ENCODE results near the gene OTOR. TPM values are rescaled to one million over a fixed set of nuclear protein-coding genes. Genes with fewer than 3 reads are reported as not detected.

Gene OTOR
- total and polyA plus RNA-seq, 2 donors from 2014 or later = not detected

GRCh38 chr20:16714242-16714641, 33.9 kb upstream of the OTOR start:
- H3K9ac ChIP-seq (ENCODE audit: low read length in 3 of 3) = no peak overlapping the region
- no peak overlapping the region for H3K4me3 ChIP-seq (ENCODE audit: low read length in 3 of 3)
- no peaks in the 10 kb centered on the region for H3K36me3 ChIP-seq (ENCODE audit: control insufficient read depth in 2 of 3, insufficient read depth in 3 of 3, low read length in 3 of 3)
- TF ChIP-seq, protein P1, sequence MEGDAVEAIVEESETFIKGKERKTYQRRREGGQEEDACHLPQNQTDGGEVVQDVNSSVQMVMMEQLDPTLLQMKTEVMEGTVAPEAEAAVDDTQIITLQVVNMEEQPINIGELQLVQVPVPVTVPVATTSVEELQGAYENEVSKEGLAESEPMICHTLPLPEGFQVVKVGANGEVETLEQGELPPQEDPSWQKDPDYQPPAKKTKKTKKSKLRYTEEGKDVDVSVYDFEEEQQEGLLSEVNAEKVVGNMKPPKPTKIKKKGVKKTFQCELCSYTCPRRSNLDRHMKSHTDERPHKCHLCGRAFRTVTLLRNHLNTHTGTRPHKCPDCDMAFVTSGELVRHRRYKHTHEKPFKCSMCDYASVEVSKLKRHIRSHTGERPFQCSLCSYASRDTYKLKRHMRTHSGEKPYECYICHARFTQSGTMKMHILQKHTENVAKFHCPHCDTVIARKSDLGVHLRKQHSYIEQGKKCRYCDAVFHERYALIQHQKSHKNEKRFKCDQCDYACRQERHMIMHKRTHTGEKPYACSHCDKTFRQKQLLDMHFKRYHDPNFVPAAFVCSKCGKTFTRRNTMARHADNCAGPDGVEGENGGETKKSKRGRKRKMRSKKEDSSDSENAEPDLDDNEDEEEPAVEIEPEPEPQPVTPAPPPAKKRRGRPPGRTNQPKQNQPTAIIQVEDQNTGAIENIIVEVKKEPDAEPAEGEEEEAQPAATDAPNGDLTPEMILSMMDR (IDR thresholded peaks at IDR 0.05; ENCODE audit: borderline replicate concordance, extremely low read depth, insufficient read depth) = no peak
- DNase-seq (no peak), FAIRE-seq (no peak)
- H3K27me3 ChIP-seq (ENCODE audit: control insufficient read depth, insufficient read depth, low read length) = no peaks in the 10 kb centered on the region
- no peak overlapping the region for H3K27ac ChIP-seq (ENCODE audit: low read depth in 2 of 2, low read length in 2 of 2)
- intact Hi-C loops (cut with DNase I) = no loop called here
- no peaks in the 10 kb centered on the region for H3K9me3 ChIP-seq (ENCODE audit: control insufficient read depth in 2 of 3, insufficient read depth in 1 of 3, low read length in 3 of 3)
- H3K4me1 ChIP-seq (ENCODE audit: control insufficient read depth in 2 of 3, insufficient read depth in 2 of 3, low read depth in 1 of 3, low read length in 3 of 3) = no peaks in the 10 kb centered on the region

DNA sequence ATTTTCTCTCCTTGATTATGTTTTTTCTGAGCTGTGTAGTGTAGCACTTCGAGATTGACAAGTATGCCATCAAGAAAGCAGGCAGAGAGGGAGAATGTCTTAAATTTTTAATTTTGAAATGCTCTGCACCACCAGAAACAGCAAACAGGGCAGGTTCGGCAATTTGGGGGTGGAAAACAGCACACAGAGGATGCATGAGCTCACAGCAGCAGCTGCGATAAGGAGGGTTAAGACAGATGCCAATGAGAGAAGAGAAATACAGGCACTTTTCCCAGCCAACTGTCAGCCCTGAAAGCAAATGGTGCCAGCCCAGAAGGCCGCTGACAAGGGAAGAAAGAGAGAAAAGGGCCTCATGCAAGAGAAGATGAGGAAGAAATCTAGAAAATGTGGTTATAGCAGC, 33.4 kb upstream of the OTOR start:
- intact Hi-C loops (cut with DNase I) = no loop called here
- no peaks in the 10 kb centered on the region for H3K4me1 ChIP-seq (ENCODE audit: control insufficient read depth in 2 of 3, insufficient read depth in 2 of 3, low read depth in 1 of 3, low read length in 3 of 3)
- TF ChIP-seq, protein P1 (IDR thresholded peaks at IDR 0.05; ENCODE audit: borderline replicate concordance, extremely low read depth, insufficient read depth) = no peak
- DNase-seq (no peak), FAIRE-seq (no peak)
- no peak overlapping the region for H3K4me3 ChIP-seq (ENCODE audit: low read length in 3 of 3)
- H3K36me3 ChIP-seq (ENCODE audit: control insufficient read depth in 2 of 3, insufficient read depth in 3 of 3, low read length in 3 of 3) = no peaks in the 10 kb centered on the region
- H3K27ac ChIP-seq (ENCODE audit: low read depth in 2 of 2, low read length in 2 of 2) = no peak overlapping the region
- no peaks in the 10 kb centered on the region for H3K9me3 ChIP-seq (ENCODE audit: control insufficient read depth in 2 of 3, insufficient read depth in 1 of 3, low read length in 3 of 3)
- H3K27me3 ChIP-seq (ENCODE audit: control insufficient read depth, insufficient read depth, low read length) = no peaks in the 10 kb centered on the region
- no peak overlapping the region for H3K9ac ChIP-seq (ENCODE audit: low read length in 3 of 3)

DNA sequence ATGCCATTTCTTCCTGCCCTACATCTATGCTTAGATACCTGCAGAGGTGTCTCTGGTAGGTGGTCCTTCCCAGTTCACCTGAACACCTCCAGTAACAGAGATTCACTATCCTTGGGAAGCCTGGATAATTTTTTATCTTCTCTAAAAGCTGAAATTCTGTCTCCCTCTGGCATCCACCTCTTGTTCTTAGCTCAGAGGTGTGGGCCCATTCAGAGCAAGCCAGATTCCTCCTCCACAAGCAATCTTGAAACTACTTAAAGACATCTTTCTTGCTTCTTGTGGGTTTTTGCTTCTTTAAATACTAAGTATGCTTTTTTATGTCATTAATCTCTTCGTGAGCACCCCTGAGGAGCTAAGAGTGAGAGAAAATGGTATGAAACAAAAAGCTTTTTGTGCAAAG, 28.7 kb upstream of the OTOR start:
- Histone ChIP-seq H3K9ac (ENCODE audit: low read length in 3 of 3) (no peak overlapping the region), H3K9me3 (ENCODE audit: control insufficient read depth in 2 of 3, insufficient read depth in 1 of 3, low read length in 3 of 3) (no peaks in the 10 kb centered on the region), H3K27ac (ENCODE audit: low read depth in 2 of 2, low read length in 2 of 2) (no peak overlapping the region), H3K4me1 (ENCODE audit: control insufficient read depth in 2 of 3, insufficient read depth in 2 of 3, low read depth in 1 of 3, low read length in 3 of 3) (no peaks in the 10 kb centered on the region), H3K4me3 (ENCODE audit: low read length in 3 of 3) (no peak overlapping the region), H3K36me3 (ENCODE audit: control insufficient read depth in 2 of 3, insufficient read depth in 3 of 3, low read length in 3 of 3) (no peaks in the 10 kb centered on the region), H3K27me3 (ENCODE audit: control insufficient read depth, insufficient read depth, low read length) (no peaks in the 10 kb centered on the region)
- DNase-seq (no peak), FAIRE-seq (no peak)
- intact Hi-C loops (cut with DNase I) = no loop called here
- TF ChIP-seq, protein P1 (IDR thresholded peaks at IDR 0.05; ENCODE audit: borderline replicate concordance, extremely low read depth, insufficient read depth) = no peak

- Histone ChIP-seq H3K4me3 (ENCODE audit: low read length in 3 of 3) (peak overlapping the region in 2 of 3 donors; percentile 97 to 98), H3K27me3 (ENCODE audit: control insufficient read depth, insufficient read depth, low read length) (no peaks in the 10 kb centered on the region), H3K27ac (ENCODE audit: low read depth in 2 of 2, low read length in 2 of 2) (no peak overlapping the region), H3K4me1 (ENCODE audit: control insufficient read depth in 2 of 3, insufficient read depth in 2 of 3, low read depth in 1 of 3, low read length in 3 of 3) (peaks cover 0 to 23% (median 11%) of the 10 kb centered on the region in 3 donors), H3K9ac (ENCODE audit: low read length in 3 of 3) (no peak overlapping the region), H3K36me3 (ENCODE audit: control insufficient read depth in 2 of 3, insufficient read depth in 3 of 3, low read length in 3 of 3) (peaks cover 0 to 10% (median 9%) of the 10 kb centered on the region in 3 donors), H3K9me3 (ENCODE audit: control insufficient read depth in 2 of 3, insufficient read depth in 1 of 3, low read length in 3 of 3) (no peaks in the 10 kb centered on the region)
- intact Hi-C loops (cut with DNase I) = no loop called here
- DNase-seq (no peak), FAIRE-seq (no peak)
- TF ChIP-seq, protein P1 (IDR thresholded peaks at IDR 0.05; ENCODE audit: borderline replicate concordance, extremely low read depth, insufficient read depth) = no peak
Observed at GRCh38 chr20:16729080-16729479, 19.1 kb upstream of the OTOR start.
